Sigmoid colon (tissue), 4 donors: Measurements from ENCODE around the gene ODF4.

ENCODE experiments used
- CTCF ChIP-seq, 4 experiments: fragments of 450-650 bp in 3 of 4; fragments of 200-600 bp in 1 of 4; IDR thresholded peaks; one replicate each; pipeline ENCODE4 v1.5.1; 2016 to 2019; ENCODE audit warnings: antibody characterized with exemption in 4 of 4, mild to moderate bottlenecking in 3 of 4, moderate library complexity in 2 of 4
- EP300 ChIP-seq, 4 donors: sonication (generic); formaldehyde crosslinking; IDR thresholded peaks; one replicate each; pipeline ENCODE4 v1.6.1; 2017; ENCODE audit warnings: antibody characterized with exemption in 4 of 4

- TF ChIP-seq EP300 (IDR thresholded peaks at IDR 0.05) (no peak), CTCF (IDR thresholded peaks at IDR 0.05) (no peak)
Measured at GRCh38 chr17:8312251-8312650, 27.4 kb upstream of the ODF4 start.
